Measurements from ENCODE around the gene GID8. TPM values are rescaled to one million over a fixed set of nuclear protein-coding genes. Genes with fewer than 3 reads are reported as not detected.

The GID8 gene
- total and polyA plus RNA-seq, 2 of the 13 experiments (the other 11 are each of a cell fraction or from before 2014, with no cell fraction given): 39.6 to 59.8 TPM

- TF ChIP-seq ZBTB39 (CRISPR knock-in tag; IDR thresholded peaks at IDR 0.05) (0 out of 2 replicates have a peak, but pooled peaks have one; percentile 27), SKI (IDR thresholded peaks at IDR 0.05; ENCODE audit: partially characterized antibody) (peak; percentile 95), AGO2 (optimal IDR thresholded peaks at IDR 0.05; ENCODE audit: low read depth, low read length) (no peak), ZNF326 (CRISPR knock-in tag; IDR thresholded peaks at IDR 0.05; ENCODE audit: borderline replicate concordance) (peak; percentile 25; the same call in 1 of the 2 replicates), NFYC (CRISPR knock-in tag; IDR thresholded peaks at IDR 0.05) (peak; percentile 62), ZNF136 (CRISPR knock-in tag; IDR thresholded peaks at IDR 0.05; ENCODE audit: low read depth) (peak; percentile 99; the same call in 1 of the 2 replicates), CREBL2 (CRISPR knock-in tag; IDR thresholded peaks at IDR 0.05; ENCODE audit: borderline replicate concordance) (peak; percentile 93; the same call in 1 of the 2 replicates), GMEB1 (CRISPR knock-in tag; IDR thresholded peaks at IDR 0.05; ENCODE audit: borderline replicate concordance) (peak; percentile 76), SAFB2 (CRISPR knock-in tag; IDR thresholded peaks at IDR 0.05; ENCODE audit: borderline replicate concordance, low read depth) (peak; percentile 70), ZNF770 (CRISPR knock-in tag; IDR thresholded peaks at IDR 0.05) (peak; percentile 40; the same call in 1 of the 2 replicates), PHF5A (CRISPR knock-in tag; IDR thresholded peaks at IDR 0.05; ENCODE audit: low read depth, unreplicated experiment) (peak; percentile 96), TEAD2 (CRISPR knock-in tag; IDR thresholded peaks at IDR 0.05) (no peak), ZBTB33 (CRISPR knock-in tag; IDR thresholded peaks at IDR 0.05) (peak; percentile 66; the same call in 1 of the 2 replicates), HIC2 (CRISPR knock-in tag; IDR thresholded peaks at IDR 0.05; ENCODE audit: low read depth) (peak; percentile 95), ZNF879 (CRISPR knock-in tag; IDR thresholded peaks at IDR 0.05) (0 out of 2 replicates have a peak, but pooled peaks have one; percentile 76), ZNF883 (CRISPR knock-in tag; IDR thresholded peaks at IDR 0.05; ENCODE audit: not compliant biosample characterization) (peak; percentile 90), SP2 (CRISPR knock-in tag; IDR thresholded peaks at IDR 0.05) (peak; percentile 69), SCMH1 (CRISPR knock-in tag; IDR thresholded peaks at IDR 0.05; ENCODE audit: borderline replicate concordance) (no peak)
These were observed 14.5 kb downstream of the GID8 start, which contains the start of gene SLC17A9 (continued) for GRCh38 chr20:62952373-62952967.
